ENCODE data around the gene ACVR2A. TPM values are rescaled to one million over a fixed set of nuclear protein-coding genes. Genes with fewer than 3 reads are reported as not detected.

The ACVR2A gene
- total RNA-seq, 1 donor from 2014 or later: 22.6 TPM

DNA sequence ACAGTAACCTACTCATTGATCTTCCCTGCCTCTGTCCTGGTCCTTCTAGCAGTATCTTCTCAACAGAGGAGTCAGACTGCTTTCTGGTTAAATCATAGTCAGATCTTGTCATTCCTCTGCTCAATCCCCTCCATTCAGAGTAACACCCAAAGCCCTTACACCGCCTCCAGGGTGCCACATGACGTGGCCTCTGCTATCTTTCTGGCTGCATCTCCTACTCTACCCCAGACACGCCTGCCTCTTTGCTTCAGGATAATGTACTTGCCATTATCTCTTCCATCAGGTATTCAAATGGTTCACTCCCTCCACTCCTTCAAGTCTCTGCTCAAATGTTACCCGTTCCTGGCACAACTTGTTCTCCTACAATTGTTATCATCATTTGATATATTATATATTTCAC lies 36.3 kb upstream of the ACVR2A start:
- Histone ChIP-seq H3K9ac (ENCODE audit: low read length) (no peak overlapping the region), H3K79me2 (ENCODE audit: insufficient read depth, low read length) (no peaks in the 10 kb centered on the region), H3K4me3 (ENCODE audit: insufficient read depth, low read depth, low read length) (no peak overlapping the region), H4K20me1 (ENCODE audit: insufficient read depth, low read length) (no peaks in the 10 kb centered on the region), H3K27ac (ENCODE audit: low read depth, low read length) (no peak overlapping the region), H3K9me3 (ENCODE audit: insufficient read depth, low read depth, low read length) (no peaks in the 10 kb centered on the region), H3K27me3 (ENCODE audit: insufficient read depth, low read length) (no peaks in the 10 kb centered on the region), H3K36me3 (ENCODE audit: insufficient read depth, low read length) (no peaks in the 10 kb centered on the region), H3K4me1 (ENCODE audit: insufficient read depth, low read length) (no peaks in the 10 kb centered on the region), H2AFZ (ENCODE audit: low read depth, low read length) (no peak overlapping the region), H3K4me2 (ENCODE audit: low read length) (no peak overlapping the region)
- FAIRE-seq (no peak), DNase-seq (ENCODE audit: low read depth) (no peak)
- H3K36me3 Mint-ChIP-seq (ENCODE audit: low read depth, unreplicated experiment): no peaks in the 10 kb centered on the region
- no peak overlapping the region for H3K4me3 Mint-ChIP-seq (ENCODE audit: unreplicated experiment)
- no peak overlapping the region for H3K27ac Mint-ChIP-seq (ENCODE audit: unreplicated experiment)
- H3K27me3 Mint-ChIP-seq (ENCODE audit: low read depth, unreplicated experiment): no peaks in the 10 kb centered on the region
- H3K4me1 Mint-ChIP-seq (ENCODE audit: low read depth, unreplicated experiment): peaks cover 3% of the 10 kb centered on the region
- H3K9me3 Mint-ChIP-seq (ENCODE audit: unreplicated experiment): peaks cover 2% of the 10 kb centered on the region
- TF ChIP-seq EZH2 (IDR thresholded peaks at IDR 0.05; ENCODE audit: insufficient read depth, low read length): no peak
- TF ChIP-seq, protein P1, sequence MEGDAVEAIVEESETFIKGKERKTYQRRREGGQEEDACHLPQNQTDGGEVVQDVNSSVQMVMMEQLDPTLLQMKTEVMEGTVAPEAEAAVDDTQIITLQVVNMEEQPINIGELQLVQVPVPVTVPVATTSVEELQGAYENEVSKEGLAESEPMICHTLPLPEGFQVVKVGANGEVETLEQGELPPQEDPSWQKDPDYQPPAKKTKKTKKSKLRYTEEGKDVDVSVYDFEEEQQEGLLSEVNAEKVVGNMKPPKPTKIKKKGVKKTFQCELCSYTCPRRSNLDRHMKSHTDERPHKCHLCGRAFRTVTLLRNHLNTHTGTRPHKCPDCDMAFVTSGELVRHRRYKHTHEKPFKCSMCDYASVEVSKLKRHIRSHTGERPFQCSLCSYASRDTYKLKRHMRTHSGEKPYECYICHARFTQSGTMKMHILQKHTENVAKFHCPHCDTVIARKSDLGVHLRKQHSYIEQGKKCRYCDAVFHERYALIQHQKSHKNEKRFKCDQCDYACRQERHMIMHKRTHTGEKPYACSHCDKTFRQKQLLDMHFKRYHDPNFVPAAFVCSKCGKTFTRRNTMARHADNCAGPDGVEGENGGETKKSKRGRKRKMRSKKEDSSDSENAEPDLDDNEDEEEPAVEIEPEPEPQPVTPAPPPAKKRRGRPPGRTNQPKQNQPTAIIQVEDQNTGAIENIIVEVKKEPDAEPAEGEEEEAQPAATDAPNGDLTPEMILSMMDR (IDR thresholded peaks at IDR 0.05; ENCODE audit: insufficient read depth, low read depth, low read length): no peak

DNA sequence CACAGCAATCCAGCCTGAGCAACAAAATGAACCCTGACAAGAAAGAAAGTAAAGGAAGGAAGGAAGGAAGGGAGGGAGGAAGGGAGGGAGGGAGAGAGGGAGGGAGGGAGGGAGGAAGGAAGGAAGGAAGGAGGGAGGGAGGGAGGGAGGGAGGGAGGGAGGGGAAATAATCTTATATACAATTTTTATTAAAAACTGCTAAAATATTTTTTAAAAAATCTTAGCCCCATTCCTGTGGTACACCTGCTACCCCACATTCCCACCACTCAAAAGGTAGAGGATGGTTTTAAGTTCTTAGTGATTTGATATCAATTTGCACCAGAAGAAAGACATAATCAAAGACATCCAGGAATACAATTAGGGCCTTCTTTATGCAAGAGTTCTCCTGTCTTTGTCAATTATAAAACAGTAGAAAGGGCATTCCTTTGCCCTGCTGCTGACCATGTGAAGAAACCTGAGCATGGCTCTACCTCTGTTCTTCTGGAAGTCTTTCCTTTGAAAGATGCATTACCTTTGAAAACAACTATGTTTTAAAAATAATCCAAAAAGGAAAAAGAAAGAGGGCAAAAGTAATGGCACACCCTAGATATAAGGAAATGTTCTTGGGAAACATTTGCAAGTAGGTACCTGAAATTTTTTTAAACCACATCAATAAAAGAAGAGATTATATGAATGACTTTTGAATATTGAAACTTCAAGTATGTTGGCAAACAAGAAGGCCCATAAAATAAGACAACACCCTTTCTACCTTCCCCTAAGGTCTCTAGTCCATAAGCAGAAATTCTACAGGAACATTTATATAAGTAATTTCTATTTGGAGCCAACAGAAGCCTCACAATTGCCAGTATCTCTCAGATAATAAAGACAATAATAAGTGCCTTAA lies 33.7 kb upstream of the ACVR2A start:
- no peaks in the 10 kb centered on the region for H3K4me1 ChIP-seq (ENCODE audit: insufficient read depth, low read length)
- no peak overlapping the region for H3K9ac ChIP-seq (ENCODE audit: low read length)
- no peaks in the 10 kb centered on the region for H3K27me3 ChIP-seq (ENCODE audit: insufficient read depth, low read length)
- Mint-ChIP-seq H3K9me3 (ENCODE audit: unreplicated experiment) (peaks cover 2% of the 10 kb centered on the region), H3K4me3 (ENCODE audit: unreplicated experiment) (no peak overlapping the region), H3K27ac (ENCODE audit: unreplicated experiment) (no peak overlapping the region), H3K27me3 (ENCODE audit: low read depth, unreplicated experiment) (no peaks in the 10 kb centered on the region), H3K36me3 (ENCODE audit: low read depth, unreplicated experiment) (no peaks in the 10 kb centered on the region), H3K4me1 (ENCODE audit: low read depth, unreplicated experiment) (peaks cover 3% of the 10 kb centered on the region)
- H3K79me2 ChIP-seq (ENCODE audit: insufficient read depth, low read length): no peaks in the 10 kb centered on the region
- H3K4me2 ChIP-seq (ENCODE audit: low read length): no peak overlapping the region
- no peaks in the 10 kb centered on the region for H3K36me3 ChIP-seq (ENCODE audit: insufficient read depth, low read length)
- DNase-seq (ENCODE audit: low read depth) (no peak), FAIRE-seq (no peak)
- H3K27ac ChIP-seq (ENCODE audit: low read depth, low read length): no peak overlapping the region
- H3K9me3 ChIP-seq (ENCODE audit: insufficient read depth, low read depth, low read length): no peaks in the 10 kb centered on the region
- TF ChIP-seq, protein P1 (IDR thresholded peaks at IDR 0.05; ENCODE audit: insufficient read depth, low read depth, low read length): no peak
- no peak for TF ChIP-seq EZH2 (IDR thresholded peaks at IDR 0.05; ENCODE audit: insufficient read depth, low read length)
- no peaks in the 10 kb centered on the region for H4K20me1 ChIP-seq (ENCODE audit: insufficient read depth, low read length)
- H3K4me3 ChIP-seq (ENCODE audit: insufficient read depth, low read depth, low read length): no peak overlapping the region
- H2AFZ ChIP-seq (ENCODE audit: low read depth, low read length): no peak overlapping the region

DNA sequence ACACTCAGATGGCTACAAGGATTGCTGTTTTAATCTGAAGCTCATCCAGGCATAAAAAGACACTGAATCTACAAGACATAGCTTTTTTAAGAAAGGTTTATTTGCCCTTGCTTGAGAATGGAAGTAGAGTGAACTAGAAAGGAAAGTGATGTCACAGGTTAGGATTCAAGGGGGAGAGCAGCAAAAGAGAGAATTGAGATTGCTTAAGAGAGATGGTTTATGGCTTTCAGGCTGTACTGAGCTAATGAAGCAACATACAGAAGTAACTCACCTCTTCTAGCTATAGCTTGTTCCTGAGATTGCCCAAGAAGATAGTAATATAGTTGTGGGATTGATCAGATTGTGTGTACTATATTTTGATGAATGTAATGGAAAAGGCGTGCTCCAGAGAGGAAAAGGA lies 26.1 kb upstream of the ACVR2A start:
- H3K4me1 ChIP-seq (ENCODE audit: insufficient read depth, low read length): no peaks in the 10 kb centered on the region
- no peaks in the 10 kb centered on the region for H3K9me3 ChIP-seq (ENCODE audit: insufficient read depth, low read depth, low read length)
- H3K4me3 ChIP-seq (ENCODE audit: insufficient read depth, low read depth, low read length): no peak overlapping the region
- no peak for FAIRE-seq
- Mint-ChIP-seq H3K9me3 (ENCODE audit: unreplicated experiment) (no peaks in the 10 kb centered on the region), H3K36me3 (ENCODE audit: low read depth, unreplicated experiment) (no peaks in the 10 kb centered on the region), H3K4me3 (ENCODE audit: unreplicated experiment) (no peak overlapping the region), H3K27ac (ENCODE audit: unreplicated experiment) (no peak overlapping the region), H3K27me3 (ENCODE audit: low read depth, unreplicated experiment) (no peaks in the 10 kb centered on the region), H3K4me1 (ENCODE audit: low read depth, unreplicated experiment) (peaks cover 8% of the 10 kb centered on the region)
- H3K9ac ChIP-seq (ENCODE audit: low read length): no peak overlapping the region
- no peaks in the 10 kb centered on the region for H3K79me2 ChIP-seq (ENCODE audit: insufficient read depth, low read length)
- no peaks in the 10 kb centered on the region for H3K36me3 ChIP-seq (ENCODE audit: insufficient read depth, low read length)
- H3K27ac ChIP-seq (ENCODE audit: low read depth, low read length): no peak overlapping the region
- no peak overlapping the region for H2AFZ ChIP-seq (ENCODE audit: low read depth, low read length)
- DNase-seq (ENCODE audit: low read depth): peak; percentile 8
- H4K20me1 ChIP-seq (ENCODE audit: insufficient read depth, low read length): no peaks in the 10 kb centered on the region
- TF ChIP-seq, protein P1 (IDR thresholded peaks at IDR 0.05; ENCODE audit: insufficient read depth, low read depth, low read length): no peak
- no peak for TF ChIP-seq EZH2 (IDR thresholded peaks at IDR 0.05; ENCODE audit: insufficient read depth, low read length)
- no peak overlapping the region for H3K4me2 ChIP-seq (ENCODE audit: low read length)
- H3K27me3 ChIP-seq (ENCODE audit: insufficient read depth, low read length): no peaks in the 10 kb centered on the region

Data from astrocyte (in vitro differentiated cells and primary cell).